ENCODE data around the gene PAXX. TPM values are rescaled to one million over a fixed set of nuclear protein-coding genes. Genes with fewer than 3 reads are reported as not detected.

The PAXX gene
- total and polyA plus RNA-seq, 9 of the 15 experiments (the other 6 are each of a cell fraction or from before 2014, with no cell fraction given), result 1.2 to 175 (median 38.5) TPM

DNA sequence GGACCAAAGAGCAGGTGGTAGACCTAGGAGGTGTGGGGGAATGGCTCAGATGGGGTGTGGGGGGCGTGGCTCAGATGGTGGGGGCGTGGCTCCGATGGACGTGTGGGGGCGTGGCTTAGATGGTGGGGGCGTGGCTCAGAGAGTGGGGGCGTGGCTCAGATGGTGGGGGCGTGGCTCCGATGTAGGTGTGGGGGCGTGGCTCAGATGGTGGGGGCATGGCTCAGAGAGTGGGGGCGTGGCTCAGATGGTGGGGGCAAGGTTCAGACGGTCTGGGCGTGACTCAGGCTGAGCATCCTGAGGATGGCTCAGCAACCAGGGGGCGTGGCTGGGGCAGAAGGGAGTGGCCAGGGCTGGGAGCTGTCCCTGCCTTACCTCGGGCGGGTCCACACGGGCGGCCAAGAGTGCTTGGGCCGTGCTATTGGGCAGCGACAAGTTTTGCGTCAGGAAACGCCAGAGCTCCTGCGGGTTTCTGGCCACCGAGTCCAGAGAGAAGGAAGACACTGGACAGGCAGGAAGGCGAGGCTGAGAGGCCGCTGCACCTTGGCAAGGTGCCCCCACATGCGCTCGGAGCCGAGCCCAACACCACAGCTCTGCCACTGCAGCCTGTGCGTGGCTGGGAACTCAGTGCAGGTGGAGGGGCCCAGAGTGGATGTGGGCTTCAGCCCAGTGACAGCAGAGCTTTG lies 29.9 kb downstream of the PAXX start (continued):
- TF ChIP-seq, protein P1, sequence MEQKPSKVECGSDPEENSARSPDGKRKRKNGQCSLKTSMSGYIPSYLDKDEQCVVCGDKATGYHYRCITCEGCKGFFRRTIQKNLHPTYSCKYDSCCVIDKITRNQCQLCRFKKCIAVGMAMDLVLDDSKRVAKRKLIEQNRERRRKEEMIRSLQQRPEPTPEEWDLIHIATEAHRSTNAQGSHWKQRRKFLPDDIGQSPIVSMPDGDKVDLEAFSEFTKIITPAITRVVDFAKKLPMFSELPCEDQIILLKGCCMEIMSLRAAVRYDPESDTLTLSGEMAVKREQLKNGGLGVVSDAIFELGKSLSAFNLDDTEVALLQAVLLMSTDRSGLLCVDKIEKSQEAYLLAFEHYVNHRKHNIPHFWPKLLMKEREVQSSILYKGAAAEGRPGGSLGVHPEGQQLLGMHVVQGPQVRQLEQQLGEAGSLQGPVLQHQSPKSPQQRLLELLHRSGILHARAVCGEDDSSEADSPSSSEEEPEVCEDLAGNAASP (IDR thresholded peaks at IDR 0.05), result no peak
- TF ChIP-seq ATF7 (IDR thresholded peaks at IDR 0.05) (peak; percentile 21; the same call in 1 of the 2 replicates), CCAR2 (IDR thresholded peaks at IDR 0.05; ENCODE audit: low read depth, low read length) (no peak), MAFF (IDR thresholded peaks at IDR 0.05; ENCODE audit: low read length) (no peak), MYC (IDR thresholded peaks at IDR 0.05; ENCODE audit: low read depth, low read length) (0 out of 2 replicates have a peak, but pooled peaks have one; percentile 36), MYC (CRISPR knock-in tag; IDR thresholded peaks at IDR 0.05; ENCODE audit: borderline replicate concordance, low read depth) (no peak), MCM7 (IDR thresholded peaks at IDR 0.05) (no peak), NR2C1 (IDR thresholded peaks at IDR 0.05) (no peak; the same call in 1 of the 2 replicates), NR2C1 (tag; IDR thresholded peaks at IDR 0.05) (no peak), NRF1 (conservative IDR thresholded peaks at IDR 0.05 in 1 of 2, IDR thresholded peaks at IDR 0.05 in 1 of 2) (peak; percentile 64 to 73), SP1 (CRISPR knock-in tag; IDR thresholded peaks at IDR 0.05) (peak; percentile 96), HCFC1 (IDR thresholded peaks at IDR 0.05; ENCODE audit: low read depth, low read length) (no peak), KDM4B (IDR thresholded peaks at IDR 0.05; ENCODE audit: borderline replicate concordance in 2 of 2, low read depth in 1 of 2) (no peak), TEAD1 (CRISPR knock-in tag; IDR thresholded peaks at IDR 0.05) (peak in 1 of 2 experiments; percentile 60; a peak in 1 of 4 replicates), LARP7 (IDR thresholded peaks at IDR 0.05) (no peak), ZC3H8 (IDR thresholded peaks at IDR 0.05) (no peak), NFIC (IDR thresholded peaks at IDR 0.05) (0 out of 2 replicates have a peak, but pooled peaks have one; percentile 15)
- TF ChIP-seq, protein P2, sequence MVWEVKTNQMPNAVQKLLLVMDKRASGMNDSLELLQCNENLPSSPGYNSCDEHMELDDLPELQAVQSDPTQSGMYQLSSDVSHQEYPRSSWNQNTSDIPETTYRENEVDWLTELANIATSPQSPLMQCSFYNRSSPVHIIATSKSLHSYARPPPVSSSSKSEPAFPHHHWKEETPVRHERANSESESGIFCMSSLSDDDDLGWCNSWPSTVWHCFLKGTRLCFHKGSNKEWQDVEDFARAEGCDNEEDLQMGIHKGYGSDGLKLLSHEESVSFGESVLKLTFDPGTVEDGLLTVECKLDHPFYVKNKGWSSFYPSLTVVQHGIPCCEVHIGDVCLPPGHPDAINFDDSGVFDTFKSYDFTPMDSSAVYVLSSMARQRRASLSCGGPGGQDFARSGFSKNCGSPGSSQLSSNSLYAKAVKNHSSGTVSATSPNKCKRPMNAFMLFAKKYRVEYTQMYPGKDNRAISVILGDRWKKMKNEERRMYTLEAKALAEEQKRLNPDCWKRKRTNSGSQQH (CRISPR knock-in tag; IDR thresholded peaks at IDR 0.05), result no peak
- TF ChIP-seq, protein P3, sequence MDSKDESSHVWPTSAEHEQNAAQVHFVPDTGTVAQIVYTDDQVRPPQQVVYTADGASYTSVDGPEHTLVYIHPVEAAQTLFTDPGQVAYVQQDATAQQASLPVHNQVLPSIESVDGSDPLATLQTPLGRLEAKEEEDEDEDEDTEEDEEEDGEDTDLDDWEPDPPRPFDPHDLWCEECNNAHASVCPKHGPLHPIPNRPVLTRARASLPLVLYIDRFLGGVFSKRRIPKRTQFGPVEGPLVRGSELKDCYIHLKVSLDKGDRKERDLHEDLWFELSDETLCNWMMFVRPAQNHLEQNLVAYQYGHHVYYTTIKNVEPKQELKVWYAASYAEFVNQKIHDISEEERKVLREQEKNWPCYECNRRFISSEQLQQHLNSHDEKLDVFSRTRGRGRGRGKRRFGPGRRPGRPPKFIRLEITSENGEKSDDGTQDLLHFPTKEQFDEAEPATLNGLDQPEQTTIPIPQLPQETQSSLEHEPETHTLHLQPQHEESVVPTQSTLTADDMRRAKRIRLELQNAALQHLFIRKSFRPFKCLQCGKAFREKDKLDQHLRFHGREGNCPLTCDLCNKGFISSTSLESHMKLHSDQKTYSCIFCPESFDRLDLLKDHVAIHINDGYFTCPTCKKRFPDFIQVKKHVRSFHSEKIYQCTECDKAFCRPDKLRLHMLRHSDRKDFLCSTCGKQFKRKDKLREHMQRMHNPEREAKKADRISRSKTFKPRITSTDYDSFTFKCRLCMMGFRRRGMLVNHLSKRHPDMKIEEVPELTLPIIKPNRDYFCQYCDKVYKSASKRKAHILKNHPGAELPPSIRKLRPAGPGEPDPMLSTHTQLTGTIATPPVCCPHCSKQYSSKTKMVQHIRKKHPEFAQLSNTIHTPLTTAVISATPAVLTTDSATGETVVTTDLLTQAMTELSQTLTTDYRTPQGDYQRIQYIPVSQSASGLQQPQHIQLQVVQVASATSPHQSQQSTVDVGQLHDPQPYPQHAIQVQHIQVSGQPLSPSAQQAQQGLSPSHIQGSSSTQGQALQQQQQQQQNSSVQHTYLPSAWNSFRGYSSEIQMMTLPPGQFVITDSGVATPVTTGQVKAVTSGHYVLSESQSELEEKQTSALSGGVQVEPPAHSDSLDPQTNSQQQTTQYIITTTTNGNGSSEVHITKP (IDR thresholded peaks at IDR 0.05; ENCODE audit: partially characterized antibody), result peak; percentile 68
- TF ChIP-seq, protein P4, sequence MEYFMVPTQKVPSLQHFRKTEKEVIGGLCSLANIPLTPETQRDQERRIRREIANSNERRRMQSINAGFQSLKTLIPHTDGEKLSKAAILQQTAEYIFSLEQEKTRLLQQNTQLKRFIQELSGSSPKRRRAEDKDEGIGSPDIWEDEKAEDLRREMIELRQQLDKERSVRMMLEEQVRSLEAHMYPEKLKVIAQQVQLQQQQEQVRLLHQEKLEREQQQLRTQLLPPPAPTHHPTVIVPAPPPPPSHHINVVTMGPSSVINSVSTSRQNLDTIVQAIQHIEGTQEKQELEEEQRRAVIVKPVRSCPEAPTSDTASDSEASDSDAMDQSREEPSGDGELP (CRISPR knock-in tag; IDR thresholded peaks at IDR 0.05; ENCODE audit: borderline replicate concordance), result peak; percentile 77; the same call in 1 of the 2 replicates

All from K562 (cell line).